GM19193 (cell line): ENCODE measurements around the gene GALC.

ENCODE experiments used
- POLR2A ChIP-seq: IDR thresholded peaks from 4 replicates; pipeline ENCODE4 v1.6.1; 2011; ENCODE audit not compliant: insufficient read depth, insufficient read length; ENCODE audit errors: extremely low read depth

GALC gene

DNA sequence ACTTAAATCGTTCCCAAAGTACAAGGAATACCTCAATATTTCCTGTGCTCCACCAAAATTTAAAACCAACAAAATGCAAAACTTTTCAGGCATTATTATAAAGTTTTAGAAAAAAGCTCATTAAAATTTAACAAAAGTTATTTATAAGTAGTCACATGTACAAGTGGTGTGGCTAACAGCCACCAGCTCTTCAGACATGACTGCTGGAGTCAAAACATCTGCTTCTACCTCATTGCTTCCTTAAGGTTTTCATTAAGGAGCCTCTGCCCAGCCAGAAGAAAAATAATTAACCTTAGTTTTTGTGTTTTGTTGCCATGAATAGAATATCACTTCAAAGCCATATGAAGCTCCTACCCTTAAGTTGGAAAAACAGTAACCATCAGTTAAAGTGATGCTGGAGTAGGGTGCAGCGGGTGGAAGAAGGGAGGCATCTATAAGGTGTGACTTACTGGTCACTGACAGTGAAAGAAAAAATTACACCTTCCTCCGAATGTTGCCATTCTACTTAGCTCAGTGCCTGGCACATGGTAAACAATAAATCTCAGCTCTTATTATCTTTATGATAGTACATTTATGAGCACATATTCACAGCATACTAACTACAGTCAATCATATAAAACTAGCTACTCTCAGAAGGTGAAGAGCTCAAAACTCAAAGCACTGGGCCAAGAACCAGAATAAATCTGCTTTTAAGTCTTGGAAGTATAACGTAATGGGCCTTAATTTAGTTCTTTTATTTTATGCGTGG lies 57.7 kb downstream of the GALC start:
- TF ChIP-seq POLR2A = no peak

DNA sequence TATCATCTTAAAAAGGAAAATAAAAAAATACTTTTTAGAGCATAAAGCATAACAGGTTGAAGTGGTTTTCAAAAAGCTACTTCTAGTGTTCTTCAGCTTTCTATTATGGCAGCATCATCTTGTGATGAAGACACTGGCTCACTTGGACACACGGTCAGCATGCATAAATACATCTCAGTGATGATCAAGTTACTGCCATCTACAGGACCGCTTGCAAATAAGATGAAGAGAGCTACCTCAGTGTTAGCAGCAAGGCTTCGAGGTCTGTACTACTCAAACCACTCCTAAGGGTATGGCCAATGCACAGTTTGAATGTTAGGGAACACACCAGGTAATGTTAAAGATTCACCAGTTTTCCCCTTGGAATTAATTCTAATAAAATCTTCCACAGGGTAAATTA lies 58.8 kb downstream of the GALC start:
- TF ChIP-seq POLR2A = no peak

DNA sequence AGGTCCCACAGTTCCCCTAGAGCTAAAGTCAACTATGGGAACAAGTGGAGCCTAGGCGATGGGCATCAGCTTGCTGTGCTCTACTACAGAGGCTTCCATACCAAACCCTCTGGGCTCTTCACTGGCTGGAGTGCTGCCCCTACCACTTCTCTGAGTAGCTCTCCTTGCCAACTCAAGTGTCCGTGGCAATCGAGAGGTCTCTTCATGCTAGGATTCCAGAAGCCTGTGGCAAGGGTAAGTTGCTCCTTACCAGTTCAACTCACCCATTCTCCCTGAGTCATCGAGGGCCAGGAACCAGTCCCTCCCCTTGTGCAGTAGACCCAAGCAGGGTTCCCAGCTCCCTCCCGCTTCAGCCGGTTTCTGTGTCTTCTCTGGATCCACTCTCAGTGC lies 76.1 kb downstream of the GALC start:
- TF ChIP-seq POLR2A = no peak

DNA sequence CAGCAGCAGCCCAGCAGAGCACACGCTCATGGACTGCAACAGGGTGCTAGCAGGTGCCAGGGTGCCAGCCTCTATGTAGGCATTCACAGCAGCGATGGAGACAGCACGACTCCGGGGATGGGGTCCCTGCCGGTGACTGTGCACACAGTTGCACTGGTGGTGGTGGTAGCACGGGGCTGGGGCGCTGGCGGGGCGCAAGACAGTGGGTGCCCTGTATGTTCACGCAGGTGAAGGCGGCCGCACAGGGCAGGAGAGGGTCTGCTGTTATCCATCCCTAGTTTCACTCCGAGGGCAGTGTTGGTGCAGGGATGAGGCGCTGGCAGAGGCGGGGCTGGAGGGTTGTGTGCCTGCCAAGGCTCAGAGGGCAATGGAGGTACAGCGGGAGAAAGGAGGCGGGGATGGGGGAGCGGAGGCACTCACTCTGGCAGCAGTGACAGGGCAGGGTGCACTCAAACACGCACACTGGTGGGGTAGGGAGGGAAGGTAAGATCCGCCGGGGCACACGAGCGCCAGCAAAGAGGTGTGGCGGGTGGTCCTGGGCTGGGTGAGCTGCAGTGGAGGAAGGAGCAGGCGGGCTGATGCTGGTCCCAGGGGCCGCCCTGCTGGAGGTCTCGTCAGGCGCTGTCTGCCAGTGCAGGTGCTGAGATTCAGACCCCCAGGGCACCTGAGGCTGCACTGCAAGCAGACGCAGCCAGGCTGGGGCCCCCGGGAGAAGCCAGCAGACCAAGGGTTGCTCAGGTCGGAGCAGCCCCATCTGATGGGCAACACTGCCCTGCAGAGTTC lies 76.7 kb downstream of the GALC start:
- no peak for TF ChIP-seq POLR2A

DNA sequence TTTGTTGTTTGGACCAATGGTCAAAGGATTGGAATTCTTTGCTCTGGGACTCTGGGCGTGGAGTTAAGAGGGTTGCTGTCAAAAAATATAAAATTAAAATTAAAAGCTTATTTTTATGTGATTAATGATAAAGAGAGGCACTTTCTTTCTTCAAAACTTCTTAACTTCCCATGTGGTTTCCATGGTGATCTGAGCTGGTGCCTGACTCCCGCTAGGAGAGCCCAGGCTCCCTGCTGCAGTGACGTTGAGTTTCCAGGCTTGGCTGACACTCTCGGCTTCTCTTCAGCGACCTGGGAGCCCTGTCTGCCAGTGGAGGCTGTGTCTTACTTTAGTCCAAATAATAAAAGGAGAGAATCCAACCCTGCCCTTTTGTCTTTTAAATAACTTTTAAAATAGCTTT lies 84.4 kb downstream of the GALC start:
- no peak for TF ChIP-seq POLR2A

DNA sequence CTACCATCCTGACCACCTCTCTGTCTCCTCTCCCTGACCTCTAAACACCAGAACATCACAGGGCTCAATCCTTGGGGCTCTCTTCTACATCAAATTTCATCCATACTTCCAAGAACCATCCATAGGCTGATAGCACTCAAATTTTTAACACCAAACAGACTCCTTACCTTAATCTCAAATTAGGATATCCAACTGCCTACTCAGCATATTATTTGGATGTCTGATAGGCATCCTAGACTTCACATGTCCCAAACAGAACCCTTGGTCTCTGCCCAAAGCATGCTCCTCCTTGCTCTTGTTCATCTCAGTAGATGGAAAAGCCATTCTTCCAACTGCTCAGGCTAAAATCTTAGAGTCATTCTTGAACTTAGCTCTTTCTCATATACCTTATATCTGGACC lies 91.3 kb downstream of the GALC start:
- no peak for TF ChIP-seq POLR2A

DNA sequence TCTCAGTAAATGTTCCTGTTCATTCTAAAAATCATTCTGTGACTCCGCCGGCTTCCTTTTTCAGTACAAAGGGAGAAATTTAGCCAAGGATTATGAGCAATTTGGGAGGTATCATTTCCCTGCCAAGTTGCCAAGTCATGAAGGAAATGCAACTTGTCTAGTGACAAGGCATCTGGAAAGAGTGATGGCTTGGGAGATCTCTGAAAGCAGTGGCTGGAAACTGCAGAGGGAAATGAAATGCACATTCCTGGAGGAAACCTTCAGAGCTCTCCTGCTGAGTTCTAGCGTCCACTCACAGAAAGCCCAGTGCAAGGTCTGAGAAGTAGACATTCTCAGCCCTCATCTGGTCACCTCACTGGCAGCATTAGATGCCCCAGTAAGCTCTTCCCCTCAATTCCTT lies 91.7 kb downstream of the GALC start:
- no peak for TF ChIP-seq POLR2A

DNA sequence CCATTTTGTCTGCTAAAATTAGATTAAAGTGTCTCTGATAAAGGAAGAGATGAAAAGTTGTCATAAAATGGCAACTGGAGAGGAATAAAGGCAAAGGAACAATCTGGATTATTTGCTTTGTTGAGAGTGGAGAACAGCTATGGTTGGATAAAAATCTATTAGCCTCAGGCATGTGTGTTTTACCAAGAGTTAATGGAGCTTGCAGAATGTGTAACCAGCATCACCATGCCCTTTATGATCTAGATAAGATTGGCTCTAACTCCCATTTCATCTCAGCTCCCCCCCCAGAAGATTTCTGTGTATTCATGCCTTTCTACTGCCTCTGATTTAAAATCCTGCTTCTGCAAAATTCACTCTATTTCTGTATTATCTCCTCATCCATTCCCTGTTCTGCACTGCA lies 93.8 kb downstream of the GALC start:
- TF ChIP-seq POLR2A = no peak

DNA sequence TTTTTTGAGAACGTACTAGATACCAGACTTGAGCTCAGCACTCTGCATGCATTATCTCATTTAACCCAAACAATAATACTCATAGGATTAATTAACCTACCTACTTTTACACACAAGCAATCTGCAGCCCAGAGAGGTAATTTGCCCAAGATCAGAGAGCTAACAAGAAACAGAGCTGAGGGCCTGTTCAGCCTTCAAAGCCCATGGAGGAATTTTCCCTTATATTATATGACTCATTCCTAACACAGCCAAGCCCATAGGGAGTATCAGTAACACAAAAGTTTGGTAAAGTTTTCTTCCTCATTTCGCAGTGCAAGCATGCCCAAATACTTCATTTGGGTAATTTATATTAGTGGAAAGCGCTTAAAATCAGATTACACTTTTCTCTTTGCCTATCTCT lies 94.7 kb downstream of the GALC start:
- TF ChIP-seq POLR2A = no peak

DNA sequence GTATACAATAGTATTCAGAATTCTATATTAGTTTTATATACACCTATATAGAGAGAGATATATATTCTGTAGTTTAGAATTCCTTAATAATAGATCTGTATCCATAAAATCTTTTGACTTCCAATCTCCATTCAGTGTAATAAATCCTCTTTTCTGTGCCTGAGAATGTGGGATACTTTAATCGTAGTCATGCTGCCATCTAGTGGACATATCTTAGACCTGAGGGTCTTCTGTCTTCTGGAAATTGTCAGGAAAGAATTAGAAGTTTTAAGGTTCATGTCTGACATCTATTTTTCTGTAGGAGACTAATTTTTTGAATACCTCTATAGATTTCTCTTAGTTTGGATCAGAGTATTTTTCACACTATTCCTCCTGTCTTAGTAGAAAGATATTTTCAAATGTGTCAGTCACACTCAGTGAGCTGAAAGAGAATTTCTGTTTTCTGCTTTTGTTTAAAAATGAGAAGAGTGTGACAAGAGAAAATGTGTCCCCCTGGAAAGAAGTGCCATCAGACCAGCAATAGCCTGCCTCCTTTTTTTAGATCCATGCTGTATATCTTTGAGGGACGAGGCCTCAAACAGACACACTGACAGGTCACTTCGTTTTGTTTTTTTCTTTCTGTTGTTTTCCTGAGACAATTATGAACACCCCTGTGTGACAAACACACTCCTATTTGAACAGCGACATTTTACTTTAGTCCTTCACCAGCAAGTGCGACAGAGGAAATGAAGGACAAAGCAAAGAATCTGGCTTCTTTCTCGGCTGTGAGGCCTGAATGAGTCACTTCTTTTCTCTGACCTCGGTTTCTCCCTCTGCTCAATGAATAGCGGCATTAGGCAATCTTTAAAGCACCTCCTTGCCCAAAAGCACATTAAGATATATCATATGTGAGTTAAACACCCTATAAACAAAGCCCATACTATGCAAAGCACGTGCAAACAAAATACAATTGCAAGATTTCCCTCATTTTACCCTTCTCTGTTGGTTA lies 96.3 kb downstream of the GALC start:
- no peak for TF ChIP-seq POLR2A

DNA sequence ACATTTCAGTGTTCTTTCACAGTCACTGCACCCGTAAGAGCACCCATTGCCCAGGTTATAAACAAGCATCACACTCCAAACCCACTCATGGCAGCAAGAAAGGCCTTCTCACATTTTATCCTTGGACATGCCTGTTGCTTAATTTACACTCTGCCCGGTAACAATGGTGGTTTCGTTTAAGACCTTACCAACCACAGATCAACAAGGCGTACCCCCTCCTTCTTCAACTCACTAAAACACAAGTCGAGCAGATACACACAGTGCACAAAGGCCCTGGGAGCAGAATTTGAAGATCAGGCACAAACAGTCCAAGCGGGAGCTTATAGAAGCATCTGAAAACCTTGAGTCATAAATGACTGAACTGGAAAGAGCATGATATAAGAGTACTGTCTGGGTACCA lies 98.1 kb downstream of the GALC start:
- TF ChIP-seq POLR2A = no peak

DNA sequence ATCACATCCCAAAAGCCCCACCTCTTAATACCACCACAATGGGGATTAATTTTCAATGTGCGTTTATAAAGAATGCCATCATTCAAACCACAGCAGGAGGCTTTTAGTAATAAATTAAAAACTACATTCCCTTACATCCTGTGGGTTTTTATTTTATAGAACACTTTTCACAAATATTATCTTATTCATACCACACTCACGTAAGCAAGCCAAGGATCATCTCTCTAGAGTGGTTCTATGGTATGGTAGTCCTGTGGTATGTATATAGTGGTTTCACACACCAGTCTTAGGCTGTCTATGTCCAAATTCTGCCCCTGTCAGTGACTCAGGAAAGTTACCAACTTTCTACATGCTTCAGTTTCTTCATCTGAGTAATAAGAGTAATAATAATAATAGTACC lies 100.2 kb downstream of the GALC start:
- no peak for TF ChIP-seq POLR2A

DNA sequence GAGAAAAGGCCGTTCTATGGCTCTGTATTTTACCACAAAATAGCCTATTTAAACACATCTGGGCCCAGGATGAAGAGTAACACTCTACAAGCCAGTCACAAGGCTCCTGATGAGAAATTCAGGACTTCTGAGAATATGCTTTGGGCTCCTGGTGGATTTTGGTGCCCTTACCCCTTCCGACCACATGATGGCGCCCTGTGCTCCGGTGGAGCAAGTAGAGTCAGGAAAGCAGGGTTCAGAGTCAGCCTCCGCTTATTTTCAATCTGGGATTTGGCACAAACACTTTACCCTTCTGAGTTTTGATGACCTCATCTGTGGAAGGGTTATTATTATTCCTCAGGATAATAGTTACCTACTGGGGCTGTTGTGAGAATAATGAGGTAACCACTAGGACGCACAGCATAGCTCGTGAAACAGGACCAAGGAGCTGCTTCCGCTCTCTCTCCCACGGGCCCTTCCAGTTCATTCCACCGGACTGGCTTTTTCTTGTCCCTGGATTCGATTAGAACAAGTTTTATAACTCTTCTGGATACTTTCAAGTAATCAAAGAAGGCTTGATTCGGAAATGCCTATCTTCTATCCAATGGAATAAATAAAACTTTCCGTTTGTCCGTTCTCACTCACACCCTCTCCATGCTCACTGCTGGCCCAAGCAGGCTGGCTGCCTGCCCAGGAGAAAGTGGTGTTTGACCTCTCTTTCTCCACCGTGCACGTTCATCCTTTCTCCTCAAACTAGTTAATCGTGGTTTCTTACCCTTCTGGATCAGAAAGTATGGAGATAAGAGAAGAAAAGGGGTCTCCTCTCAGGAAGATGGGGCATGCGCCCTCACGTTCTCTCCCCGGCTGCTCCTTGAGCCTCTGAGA lies 104.6 kb downstream of the GALC start:
- TF ChIP-seq POLR2A = no peak

DNA sequence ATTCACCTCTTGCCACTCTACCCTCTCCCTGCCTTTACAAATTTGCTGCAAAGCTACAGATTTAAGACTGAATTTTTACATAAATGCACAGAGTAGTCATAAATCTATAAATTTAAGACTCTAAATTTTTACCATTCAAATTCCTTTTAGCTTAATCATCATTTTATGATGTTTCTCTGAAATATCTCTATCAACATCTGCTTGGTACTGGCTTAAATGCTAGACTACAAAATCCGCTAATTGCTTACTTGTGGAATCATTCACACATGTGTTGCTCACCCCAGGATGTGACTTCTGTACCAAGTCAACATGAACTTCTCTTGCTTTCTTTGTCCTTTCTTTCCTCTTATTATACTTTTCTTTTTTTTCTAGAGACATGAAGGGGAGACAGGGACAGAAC lies 109.2 kb downstream of the GALC start:
- no peak for TF ChIP-seq POLR2A
